ENCODE results near the gene GJD3.
A peak's percentile ranks its signal among the peaks of the same experiment; 100 is the strongest.

Gene GJD3

DNA sequence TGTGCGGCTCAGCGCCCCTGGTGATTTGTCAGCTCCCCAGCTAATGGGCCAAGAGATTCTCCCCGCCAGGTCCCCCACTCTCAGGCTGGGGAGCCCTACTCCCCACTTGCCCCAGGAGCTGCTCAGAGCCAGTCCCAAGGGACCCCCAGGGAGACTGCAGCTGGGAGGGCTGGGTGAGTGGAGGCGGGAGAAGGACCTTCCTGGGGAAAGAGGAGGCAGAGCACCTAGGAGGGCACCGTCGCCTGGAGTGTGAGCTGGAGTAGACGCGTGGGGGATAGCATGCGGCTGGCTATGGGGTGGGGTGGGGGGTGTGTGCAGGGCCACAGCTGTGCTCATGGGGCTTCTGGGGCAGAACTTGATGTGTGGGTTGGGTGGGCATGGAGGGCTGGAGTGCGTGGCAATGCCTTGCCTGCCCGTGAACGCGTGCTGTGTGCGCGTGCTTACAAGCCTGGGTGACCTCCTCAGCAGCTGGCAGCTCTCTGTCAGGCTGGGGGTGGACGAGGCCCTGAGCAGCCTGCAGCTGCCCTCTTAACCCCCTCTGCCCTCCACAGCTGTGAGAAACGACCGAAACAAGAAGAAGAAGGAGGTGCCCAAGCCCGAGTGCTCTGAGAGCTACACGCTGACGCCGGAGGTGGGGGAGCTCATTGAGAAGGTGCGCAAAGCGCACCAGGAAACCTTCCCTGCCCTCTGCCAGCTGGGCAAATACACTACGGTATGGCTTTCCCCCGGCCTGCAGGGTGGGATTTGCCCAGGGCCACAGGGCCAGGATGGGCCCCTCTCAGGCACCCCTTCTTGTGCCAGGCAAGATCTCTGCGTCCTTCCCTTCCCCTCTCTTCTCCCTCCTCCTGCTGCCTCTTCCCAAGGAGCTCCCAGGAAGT is 12.9 kb downstream of the GJD3 start:
- DNase-seq = no peak

DNA sequence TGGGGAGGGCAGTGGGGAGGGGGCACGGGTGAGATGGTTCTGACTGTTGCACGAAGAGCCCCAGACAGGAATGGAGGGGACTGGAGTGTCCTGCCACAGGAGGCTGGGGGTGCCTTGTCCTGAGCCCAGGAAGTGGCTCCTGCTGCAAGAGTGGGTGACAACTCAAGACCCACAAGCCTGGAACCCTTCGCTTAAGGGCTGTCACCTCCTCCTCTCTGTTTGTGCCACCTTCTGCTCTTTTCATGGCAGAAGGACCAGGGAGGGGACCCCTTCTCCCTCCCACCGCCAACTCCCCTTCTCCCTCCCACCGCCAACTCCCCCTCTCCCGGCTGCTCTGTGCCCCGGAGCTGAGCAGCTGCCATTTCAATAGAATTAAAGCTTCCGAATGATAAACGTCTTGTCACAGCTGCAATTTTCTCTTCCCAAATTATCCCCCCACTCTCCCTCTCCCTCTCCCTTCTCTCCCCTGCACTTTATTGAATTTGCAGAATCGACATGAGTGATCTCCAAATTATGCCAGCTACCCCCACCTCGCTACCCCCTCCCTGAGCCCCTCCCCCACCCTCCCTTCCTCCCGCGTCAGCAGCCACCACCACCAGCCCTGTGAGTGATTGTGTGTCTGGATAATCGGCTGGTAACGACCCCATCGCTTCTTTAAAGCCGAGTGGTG is 13.7 kb downstream of the GJD3 start:
- DNase-seq = no peak

DNA sequence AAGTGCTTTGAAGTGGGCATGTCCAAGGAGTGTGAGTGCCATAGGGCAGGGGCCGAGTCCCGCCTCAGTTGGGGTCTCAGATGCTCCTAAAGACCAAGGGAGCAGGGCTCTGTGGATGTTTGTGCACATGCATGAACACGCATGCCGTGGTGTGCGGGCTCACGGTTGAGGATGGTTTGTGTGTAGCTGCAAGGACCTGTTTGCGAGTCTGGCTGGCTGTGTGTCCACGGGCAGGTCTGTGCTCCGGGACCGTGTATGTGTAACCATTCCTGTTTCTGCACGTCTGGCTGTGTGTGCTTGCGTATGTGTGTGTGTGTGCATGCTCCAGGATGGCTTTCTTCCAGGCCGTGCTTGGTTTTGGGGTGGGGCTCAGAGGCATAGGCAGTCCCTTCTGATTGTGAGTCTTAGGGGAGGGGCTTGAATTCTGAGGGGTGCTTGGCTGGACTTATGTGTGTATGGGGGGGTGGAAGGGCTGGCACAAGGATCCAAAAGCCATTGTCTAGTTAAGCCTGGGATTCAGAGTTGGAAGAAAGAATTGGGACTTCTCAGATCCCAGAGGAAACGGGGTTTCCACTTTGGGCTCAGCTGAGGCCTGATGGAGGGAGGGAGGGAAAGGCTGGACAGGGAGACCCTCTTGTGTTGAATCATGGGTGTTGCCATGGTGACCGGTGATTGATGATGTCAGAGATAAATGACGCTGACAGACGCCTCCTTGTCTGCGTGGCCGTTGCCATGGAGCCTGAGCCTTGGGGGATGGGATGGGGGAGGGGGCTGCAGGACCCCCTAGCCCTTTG is 14.4 kb downstream of the GJD3 start:
- no peak for DNase-seq

DNA sequence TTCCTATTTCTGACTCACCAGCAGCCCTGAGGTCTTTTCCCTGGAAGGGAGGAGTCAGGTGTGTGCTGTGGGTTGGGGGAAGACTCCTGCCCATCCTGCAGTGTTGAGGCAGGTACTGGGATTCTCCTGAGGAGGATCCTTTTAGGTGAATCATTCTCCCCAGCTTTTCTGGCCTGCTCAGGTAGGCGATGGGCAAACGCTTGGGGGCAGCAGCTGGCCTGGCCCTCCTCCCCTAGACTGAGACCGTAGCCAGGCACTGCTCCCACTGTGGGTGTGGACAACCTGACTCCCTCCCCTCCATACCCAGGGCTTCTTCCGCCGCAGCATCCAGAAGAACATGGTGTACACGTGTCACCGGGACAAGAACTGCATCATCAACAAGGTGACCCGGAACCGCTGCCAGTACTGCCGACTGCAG is 15.1 kb downstream of the GJD3 start:
- DNase-seq = no peak

DNA sequence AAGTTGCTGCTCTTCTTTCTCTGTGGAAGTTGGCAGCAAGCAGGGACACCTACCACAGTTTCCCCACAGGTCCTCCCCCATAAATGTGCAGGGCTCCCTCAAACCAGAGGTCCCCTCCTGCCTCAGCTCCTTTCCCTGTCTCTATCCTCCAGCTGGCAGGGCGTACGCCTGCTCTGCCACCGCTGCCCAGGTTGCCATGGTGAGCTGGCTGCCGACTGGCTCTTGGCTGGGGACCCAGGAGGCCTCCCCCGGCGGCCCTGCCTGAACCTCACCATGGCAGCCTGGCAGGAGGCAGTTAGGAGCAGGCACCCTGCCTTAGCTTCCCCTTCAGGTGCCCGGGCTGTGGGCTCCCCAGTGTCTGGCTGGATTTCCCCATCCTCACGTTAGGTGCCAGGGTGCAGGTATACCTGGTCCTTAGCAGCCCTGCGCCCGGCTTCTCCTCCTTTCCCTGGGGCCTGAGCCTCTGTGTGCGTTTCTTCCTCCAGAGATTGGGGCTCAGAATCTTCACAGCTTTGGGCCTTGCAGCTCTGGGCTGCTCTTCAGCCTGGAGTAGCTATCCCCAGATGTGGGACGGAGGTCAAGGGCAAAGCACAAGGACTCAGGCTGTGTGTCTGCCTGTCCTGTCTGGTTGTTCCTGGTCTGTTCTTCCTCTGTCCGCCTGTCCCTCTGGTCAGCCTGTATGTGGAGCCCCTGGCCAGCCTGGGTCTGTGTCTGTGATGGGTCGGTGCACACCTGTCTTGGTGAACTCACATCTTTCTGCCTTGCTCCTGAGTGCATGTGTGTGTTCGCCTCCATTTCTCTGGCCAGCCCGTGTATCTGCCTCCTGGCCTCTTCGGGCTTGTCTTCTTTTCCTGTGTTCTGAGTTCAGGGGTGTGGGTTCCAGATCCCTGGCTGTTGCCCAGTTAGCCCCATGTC is 15.7 kb downstream of the GJD3 start:
- no peak for DNase-seq

DNA sequence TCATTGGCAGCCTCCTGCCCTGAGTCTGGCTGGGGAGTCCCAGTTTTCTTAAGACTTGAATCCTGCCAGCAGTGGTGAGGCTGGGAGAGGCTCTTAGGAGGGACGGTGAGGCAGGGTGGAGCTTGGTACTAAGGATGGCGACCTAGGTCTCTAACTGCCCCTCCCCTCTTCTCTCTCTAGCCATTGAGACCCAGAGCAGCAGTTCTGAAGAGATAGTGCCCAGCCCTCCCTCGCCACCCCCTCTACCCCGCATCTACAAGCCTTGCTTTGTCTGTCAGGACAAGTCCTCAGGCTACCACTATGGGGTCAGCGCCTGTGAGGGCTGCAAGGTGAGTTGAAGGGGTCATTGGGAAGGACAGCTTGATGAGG is 16.4 kb downstream of the GJD3 start:
- DNase-seq = no peak

DNA sequence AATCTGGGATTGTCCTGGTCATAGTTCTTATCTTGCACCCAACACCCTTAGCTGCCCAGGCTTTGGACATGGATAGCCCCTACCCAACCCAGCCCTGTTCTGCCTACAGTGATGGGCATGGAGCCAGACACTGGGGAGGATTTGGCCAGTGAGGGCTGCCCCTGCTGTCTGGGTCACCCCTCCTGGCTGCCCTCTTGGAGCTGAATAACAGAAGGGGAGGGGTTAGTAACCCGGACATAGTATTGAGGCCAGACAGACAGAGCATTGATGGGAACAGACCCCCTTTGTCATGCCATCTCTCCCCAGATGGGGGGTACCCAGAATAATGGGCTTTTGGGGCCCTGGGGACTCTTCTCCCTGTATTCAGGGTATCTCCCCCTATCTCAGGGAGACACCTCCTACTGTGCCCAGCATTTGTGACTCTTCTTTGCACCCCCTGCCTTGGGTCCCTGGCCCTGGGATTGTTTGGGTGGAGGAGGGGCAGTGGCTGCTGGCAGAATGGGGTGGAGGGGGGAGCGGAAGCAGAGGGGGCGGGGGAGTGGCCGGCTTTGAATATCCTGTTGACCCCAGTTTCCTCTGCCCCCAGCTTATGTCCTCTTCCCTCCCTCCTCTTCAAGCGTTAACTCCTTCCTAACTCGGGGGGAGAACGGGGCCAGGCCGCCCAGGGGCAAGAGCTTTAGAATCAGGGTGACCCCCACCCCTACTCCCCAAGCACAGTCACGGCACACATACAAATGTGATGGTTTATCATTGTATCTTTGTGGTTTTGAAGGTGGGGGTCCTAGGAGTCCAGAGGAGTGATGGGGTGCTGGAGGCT is 17.0 kb downstream of the GJD3 start:
- no peak for DNase-seq

DNA sequence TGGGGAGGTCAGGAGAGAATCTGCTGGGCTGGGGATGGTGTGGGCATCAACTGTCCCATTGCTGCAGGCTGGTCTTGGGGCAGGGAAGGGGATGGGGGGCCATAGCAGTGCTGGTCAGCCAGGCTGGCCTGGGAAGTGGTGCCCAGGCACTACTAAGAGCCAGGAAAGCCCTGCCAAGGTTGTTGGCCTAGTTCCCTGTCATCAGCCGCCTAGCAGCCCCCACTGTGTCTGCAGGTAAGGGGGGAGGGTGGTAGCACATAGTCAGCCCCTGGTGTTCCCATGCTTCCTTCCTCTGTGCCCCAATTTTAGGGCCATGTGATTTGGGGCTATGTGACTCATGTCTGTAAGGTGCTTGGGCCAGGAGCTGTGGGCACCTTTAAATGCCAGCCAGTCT is 17.8 kb downstream of the GJD3 start:
- DNase-seq = no peak

DNA sequence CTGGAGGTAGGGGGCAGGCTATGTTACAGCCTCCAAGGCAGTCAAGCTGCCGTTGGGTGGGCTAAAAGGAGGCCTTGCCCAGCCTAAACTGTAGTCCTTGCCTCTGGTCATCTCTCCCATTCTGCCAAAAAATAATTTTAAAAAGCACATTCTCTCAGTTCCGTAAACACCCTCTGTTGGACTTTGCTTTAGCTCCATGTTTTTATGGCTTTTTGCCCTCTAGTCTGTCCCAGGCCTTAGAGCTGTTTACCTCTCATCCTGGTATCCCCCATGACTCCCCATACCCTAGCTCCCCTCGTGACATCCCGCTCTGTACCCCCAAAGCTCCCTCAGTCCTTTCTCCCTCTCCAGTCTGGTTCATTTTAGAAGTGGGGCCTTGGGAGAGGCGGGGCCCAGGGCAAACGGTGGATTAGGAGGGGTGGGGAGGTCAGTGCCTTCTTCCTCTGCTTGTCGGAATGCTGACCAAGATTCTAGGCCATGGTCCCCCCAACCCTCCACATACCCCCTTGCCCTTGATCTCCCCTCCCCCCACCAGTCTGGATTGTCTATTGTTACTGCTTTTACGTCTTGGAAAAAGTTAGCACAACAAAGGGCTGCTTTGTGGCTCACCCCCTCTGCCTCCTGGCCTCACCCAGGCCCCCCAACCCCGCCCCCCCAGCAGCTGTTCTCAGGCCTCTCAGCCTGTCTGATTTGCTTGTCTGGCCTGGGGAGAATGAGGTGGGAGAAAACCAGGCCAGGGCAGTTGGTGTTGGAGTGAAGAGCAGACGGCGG is 18.4 kb downstream of the GJD3 start:
- DNase-seq = no peak

DNA sequence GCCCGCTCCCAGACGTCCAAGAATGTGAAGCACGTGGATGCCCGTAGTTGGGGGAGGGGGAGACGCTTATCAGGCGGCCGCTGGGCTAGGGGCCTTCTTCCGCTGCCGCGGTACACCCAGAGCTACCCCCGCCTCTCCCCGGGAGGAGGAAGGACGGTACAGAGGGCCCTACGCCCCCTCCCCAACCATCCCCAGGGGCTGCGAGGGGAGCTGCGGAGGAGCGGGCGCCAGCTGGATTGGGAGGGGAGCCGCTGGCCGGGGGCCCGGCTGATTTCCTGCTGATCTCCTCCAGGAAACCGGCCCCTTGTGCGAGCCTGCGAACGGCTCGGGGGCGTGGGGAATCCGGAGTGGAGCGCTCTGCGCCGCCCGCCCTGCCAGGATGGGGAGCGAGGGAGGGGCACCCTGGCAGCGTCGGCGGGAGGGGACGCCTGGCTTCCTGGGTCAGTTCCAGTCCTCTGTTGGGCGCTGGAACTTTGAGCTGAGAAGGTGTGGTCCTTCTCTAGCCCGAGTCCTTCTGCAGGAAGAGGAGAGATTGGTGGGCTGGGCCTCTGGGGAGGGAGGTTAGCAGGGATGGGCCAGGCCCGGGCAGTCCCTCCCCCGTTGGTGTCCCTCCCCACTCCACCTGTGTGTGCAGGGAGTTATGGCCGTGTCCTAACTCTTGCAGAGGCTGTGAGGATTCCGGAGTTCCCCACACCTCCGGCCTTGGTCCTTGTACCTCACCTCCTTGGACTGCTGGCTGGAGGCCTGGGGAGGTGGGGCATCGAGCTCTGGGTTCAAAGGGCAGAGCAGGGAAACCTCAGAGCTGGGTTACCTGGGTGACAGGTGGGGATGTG is 19.2 kb downstream of the GJD3 start:
- DNase-seq = peak; percentile 33

DNA sequence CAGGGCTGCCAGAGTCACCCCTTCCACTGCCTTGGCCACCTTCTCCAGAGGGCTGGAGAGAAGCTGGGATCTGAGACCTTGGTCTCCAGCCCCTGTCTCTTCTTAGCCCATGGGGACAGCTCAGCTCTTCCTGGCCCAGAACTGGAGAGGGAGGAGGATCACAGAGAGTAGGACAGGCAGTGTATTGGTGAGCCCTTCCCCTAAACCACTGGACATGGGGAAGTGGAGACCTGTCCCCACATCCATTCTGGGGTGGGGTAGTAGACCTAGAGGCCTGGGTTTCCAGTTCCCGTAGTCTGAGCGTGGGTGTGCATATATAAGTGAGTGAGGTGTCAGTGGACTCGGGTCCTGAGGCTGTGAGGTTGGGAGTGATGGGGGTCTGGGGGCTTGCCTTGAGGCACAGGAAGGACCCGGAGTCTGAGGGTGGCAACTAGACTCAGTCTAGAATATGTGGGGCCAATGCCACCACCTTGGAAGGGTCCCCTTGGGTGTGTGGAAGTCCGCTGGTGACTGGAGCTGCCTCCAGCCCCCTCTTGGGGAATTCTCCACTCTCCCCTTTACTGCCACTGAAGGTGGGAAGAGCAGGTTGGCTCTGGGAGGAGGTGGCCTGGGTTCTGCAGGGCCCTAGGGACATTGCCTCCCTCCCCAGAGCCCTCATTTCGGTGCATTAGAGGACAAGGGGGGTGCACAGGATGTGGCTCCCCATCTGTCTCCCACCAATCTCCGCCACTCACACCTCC is 19.9 kb downstream of the GJD3 start:
- DNase-seq = peak; percentile 32

DNA sequence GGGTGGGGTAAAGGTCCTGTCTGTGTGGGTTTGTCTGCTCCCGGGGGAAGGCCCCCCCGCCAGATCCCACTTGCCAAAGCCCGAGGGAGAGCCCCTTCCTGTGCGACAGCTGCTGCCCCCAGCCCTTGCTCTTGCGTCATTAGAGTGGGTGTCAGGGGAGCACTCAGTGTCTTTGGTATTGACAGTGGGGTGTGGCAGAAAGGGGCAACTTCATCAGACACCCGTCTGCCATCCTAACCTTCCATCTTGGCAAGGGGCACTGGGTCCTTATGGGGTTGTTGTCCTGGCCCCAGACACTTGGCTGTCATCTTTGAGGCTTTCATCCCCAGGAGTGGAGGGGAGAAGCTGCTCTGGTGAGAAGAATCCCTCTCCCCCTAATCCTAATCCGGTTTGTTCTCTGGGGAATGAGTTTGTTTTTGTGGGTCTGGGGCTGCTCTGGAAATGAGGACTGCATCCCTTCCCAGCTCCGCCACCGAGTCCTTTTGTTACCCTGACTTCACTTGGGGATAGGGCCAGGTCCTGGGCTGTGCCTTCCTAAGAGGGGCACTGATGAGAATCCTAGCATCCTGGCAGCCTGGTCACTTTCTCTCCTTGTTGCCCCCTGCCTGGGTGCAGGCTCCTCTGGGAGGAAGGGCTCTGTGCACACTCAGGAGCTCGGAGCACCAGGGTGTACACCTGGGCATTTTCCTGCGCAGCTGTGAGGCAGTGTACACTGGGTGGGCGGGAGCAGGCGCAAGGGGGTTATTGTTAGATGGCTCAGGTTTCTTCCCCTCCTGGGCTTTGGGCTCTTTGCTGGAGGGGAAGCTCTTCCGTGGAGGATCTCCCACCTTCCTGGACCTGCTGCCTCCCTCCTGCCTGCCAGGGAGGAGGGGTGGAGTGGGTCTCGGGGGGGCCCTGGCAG is 21.1 kb downstream of the GJD3 start:
- no peak for DNase-seq

DNA sequence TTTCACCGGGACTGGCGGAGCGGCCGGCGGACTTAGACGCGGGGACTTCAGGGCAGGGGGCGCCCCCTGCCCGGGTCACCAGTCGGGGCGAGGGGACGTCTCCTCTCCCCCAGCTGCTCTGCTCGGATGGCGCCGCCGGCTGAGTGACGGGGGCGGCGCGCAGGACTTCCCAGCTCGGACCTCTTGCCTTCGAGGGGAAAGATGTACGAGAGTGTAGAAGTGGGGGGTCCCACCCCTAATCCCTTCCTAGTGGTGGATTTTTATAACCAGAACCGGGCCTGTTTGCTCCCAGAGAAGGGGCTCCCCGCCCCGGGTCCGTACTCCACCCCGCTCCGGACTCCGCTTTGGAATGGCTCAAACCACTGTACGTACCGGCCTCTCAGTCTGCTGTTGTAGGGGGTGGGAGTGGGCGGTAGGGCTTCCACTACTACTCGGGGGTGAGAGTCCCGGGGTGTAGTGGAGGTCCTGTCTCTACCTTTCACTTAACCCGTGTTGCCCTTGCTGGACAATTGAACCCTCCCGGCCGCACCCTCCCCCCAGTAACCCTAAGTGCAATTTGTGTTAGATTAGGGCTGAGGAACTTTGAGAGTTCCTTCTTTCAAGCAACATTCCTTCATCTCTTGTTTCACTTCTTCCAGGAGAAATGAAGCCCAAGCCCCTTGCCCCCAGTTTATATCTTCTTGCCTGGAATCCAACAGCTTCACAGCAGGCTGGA is 21.9 kb downstream of the GJD3 start:
- DNase-seq = no peak

DNA sequence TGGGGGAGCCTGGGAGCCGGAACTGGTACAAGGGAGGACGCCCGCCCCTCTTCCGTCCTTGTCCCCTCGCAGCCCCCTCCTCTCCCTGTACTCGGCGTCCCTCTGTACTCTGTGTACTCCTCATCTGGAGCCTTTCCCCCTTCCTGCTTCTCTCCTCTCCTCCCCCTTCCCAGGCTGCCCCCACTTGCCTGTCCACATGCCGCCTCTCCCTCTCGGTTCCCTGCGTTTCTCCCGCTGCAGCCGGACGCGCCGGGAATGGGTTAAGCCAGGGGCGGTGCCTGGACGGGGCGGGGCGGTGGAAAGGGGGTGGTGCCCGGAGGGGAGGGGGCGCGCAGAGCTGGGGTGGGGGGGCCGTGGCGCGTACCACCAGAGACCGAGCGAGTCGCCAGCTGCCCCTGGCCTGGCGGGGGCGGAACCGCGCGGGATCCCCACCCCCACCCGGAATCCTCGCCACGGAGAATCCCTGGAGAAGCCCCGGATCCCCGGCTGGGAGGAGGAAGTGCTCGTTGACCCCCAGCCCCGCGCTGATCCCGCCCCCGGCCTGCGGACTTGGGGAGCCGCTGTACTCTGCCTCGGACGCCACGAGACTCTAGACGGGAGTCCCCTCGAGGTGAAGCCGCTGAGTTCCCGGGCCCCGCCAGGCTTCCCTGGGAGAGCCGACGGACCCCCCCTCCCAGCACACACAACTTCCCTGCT is 22.6 kb downstream of the GJD3 start:
- no peak for DNase-seq

DNA sequence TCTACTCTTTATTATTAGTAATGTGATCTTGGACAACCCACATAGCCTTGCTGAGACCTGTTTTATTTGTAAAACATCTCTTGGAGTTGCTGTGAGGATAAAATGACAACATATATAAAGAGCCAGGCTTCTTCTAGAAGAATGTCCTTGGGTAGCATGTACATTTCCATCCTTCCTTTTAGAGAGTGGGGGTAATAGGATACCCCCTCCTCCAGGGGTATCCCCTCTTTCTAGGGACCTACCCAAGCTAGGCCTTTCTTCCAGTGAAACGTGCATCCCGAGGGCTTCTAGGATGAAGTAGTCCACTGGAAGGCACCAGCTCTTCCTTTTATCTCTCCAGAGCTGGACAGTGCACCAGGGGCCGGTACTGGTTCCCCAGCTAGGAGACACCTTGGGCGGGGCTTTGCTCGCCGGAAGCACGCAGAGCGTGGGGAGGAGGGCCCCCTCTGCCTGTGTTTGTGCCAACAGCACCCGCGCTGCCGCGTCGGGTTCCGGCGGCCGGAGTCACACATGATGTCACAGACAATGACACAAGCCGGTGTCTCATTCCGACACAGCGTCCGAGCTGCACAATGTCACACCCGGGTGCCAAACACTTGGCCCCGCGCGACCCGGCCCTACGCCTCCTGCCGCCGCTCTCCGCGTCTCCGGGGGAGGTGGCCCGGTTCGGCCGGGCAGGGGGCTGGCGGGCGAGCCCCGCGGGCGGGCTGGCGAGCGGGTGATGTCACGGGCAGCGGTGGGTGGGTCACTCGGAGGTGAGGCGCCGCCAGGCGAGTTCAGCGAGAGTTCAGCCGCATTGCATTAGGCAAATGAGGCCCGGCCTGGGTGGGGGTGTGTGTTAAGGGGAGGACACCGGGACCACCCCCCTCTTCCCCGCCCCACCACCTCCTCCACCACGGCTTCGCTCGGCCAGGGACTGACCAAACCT is 23.4 kb downstream of the GJD3 start:
- peak; percentile 40 for DNase-seq

DNA sequence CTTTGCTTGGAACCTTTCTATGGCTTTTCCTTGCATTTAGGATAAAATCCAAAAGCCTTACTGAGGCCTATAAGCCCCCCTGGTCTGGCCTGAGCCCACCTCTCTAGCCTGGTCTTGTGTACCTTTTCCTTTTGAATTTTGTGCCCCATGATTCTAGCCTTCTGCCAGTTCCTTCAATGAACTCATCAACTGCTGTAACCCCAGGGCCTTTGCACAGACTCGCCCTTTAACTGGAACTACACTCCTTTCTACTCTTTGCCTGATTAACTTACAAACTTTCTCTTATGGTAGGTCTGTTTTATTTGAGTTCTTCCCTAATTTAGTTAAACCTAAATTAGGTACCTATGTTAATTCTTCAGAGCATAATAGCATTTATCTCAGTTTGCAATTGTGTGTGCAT is 24.2 kb downstream of the GJD3 start:
- no peak for DNase-seq

Data from kidney glomerular epithelial cell (primary cell).